HUDEP-2 (cell line): ENCODE results near the gene ZNF512.
"Not testable (repeated sequence)": the region's sequence is repeated elsewhere in the genome, so short reads cannot be mapped to it uniquely, and the experiment has no call there.

Experiments used
- DNase-seq, 76 experiments: peaks; one replicate each; lab custom pipeline; 2025; ENCODE audit not compliant: unreplicated experiment in 76 of 76; lab: John Stamatoyannopoulos, UW

Gene ZNF512

GRCh38 chr2:27628767-27629709, 46.2 kb downstream of the ZNF512 start, which contains the start of the genes CCDC121 and GPN1:
TSS of gene CCDC121 (minus strand) at chr2:27629012. CDS start at chr2:27627799, 1,213 bp downstream.
TSS of gene GPN1 (plus strand) at chr2:27629050. CDS start at chr2:27629059, 9 bp downstream.
- DNase-seq = peak in 74 of 76 experiments; percentile 15 to 94 (median 81)

DNA sequence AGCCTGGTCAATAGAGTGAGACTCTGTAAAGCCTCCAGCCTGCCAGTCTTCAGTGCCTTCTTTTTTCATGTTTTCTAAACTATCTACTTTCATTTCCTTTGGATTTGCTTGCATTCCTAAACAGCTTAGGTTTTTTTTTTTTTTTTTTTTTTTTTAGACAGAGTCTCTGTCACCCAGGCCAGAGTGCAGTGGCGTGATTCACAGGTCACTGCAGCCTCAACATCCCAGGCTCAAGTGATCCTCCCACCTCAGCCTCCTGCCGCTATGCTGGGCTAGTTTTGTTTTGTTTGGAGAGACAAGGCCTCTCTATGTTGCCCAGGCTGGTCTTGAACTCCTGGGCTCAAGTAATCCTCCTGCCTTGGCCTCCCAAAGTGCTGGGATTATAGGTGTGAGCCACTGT, 47.4 kb downstream of the ZNF512 start:
- not testable (repeated sequence) for DNase-seq

GRCh38 chr2:27634291-27634690, 51.4 kb downstream of the ZNF512 start:
- DNase-seq = no peak

GRCh38 chr2:27636766-27637165, 53.9 kb downstream of the ZNF512 start:
- no peak for DNase-seq

DNA sequence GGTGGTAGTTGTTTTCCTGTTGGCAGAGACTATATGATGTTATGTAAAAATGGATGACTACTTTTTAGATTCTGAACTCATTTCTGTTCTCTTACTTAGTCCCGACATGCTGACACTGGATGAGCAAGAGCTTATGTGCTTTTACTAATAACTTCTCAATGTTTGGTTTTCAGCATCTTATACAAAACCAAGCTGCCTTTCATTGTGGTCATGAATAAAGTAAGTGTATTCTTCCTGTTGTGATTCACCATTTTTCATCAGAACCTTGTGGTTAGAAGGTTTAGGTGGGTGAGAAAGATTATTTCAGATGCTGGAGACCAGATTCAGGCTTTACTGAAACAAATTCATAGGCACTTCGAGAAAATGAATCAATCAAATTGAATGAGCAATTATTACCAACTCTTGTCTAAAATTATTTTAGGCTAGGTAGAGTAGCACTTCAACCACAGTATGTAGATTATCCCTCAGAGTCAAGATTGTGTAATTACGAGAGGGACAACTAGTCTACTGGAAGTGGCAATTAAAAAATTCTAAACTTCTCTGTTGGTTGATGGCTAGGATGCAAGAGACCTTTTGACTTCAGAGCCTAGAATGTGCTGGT, 55.3 kb downstream of the ZNF512 start:
- no peak for DNase-seq

GRCh38 chr2:27638709-27639108, 55.9 kb downstream of the ZNF512 start:
- DNase-seq = no peak

- no peak for DNase-seq
Observed at GRCh38 chr2:27640722-27641245, 57.9 kb downstream of the ZNF512 start.

DNA sequence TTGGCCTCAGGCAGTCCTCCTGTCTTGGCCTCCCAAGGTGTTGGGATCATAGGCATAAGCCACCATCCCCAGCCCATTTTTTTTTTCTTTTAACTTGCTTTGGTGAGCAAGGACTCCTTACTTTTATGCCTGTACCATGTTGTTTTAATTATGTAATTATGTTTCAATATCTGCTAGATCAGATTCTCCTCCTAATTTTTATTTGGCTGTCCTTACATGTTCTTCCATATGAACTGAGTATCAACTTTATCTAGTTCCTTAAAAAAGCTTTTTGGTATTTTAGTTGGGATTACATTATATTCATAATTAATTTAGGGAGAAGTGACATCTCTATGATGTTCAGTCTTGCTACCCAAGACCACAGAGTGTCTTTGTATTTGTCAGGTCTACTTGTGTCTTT, 62.4 kb downstream of the ZNF512 start:
- no peak for DNase-seq

- no peak for DNase-seq
Observed at GRCh38 chr2:27647289-27647688, 64.4 kb downstream of the ZNF512 start.

- no peak for DNase-seq
Observed at GRCh38 chr2:27647737-27648136, 64.9 kb downstream of the ZNF512 start.

DNA sequence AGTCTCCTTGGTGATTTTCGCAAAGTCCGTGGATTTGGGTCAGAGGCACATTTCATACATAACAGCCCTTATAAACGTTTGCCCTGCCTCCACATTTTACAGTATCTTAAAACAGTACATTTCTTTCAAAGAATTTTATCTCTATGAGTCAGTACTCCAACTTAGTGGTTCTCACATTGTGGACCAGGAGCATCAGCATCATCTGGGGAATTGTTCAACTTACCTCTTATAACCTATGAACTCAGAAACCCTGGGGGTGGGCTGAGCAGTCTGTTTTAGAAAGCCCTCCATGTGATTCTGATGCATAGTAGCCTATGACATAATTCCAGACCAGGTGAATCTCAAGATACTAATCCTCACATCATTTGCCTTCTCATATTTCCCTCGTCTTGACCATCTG, 68.2 kb downstream of the ZNF512 start:
- no peak for DNase-seq

- DNase-seq = no peak
Observed at GRCh38 chr2:27652341-27652740, 69.5 kb downstream of the ZNF512 start.

GRCh38 chr2:27652790-27653189, 69.9 kb downstream of the ZNF512 start:
- no peak for DNase-seq

DNA sequence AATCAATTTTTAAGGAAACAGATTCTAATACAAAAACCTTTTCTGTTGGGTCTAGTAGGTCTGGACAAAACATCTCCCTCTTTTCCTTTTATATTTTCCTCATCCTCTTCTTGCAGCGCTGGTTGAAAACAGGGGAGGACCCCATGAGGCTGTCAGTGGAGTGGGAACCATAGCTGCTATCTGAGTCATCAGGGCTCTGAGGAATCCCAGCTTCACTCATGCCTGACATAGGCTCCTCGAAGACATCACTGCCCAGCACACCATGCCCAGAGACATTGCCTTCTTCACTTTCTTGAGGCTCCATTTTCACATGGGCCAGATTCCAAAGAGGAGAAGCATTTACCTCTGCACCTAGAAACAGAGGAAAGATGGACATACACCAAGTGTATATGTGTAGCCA, 70.6 kb downstream of the ZNF512 start:
- no peak for DNase-seq

- no peak for DNase-seq
Observed at GRCh38 chr2:27655155-27655951, 72.5 kb downstream of the ZNF512 start.

DNA sequence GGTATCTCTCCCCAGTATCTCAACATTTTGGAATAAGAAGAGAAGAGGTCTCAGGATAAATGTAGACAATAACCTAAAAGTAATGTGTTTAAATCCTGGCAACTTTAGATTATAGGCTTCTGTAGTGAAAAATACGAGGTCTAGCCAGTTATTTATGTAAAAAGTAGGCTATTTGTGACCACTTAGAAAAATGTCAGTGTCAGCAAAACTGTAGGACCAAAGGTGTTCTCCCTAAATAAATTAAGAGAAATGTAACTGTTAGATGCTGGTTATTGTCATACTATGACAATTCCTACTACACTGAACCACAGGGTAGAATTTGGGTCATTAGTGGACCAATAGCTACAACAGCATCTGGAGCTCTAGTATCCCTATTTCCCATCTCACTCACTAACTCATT, 78.5 kb downstream of the ZNF512 start:
- DNase-seq = no peak

DNA sequence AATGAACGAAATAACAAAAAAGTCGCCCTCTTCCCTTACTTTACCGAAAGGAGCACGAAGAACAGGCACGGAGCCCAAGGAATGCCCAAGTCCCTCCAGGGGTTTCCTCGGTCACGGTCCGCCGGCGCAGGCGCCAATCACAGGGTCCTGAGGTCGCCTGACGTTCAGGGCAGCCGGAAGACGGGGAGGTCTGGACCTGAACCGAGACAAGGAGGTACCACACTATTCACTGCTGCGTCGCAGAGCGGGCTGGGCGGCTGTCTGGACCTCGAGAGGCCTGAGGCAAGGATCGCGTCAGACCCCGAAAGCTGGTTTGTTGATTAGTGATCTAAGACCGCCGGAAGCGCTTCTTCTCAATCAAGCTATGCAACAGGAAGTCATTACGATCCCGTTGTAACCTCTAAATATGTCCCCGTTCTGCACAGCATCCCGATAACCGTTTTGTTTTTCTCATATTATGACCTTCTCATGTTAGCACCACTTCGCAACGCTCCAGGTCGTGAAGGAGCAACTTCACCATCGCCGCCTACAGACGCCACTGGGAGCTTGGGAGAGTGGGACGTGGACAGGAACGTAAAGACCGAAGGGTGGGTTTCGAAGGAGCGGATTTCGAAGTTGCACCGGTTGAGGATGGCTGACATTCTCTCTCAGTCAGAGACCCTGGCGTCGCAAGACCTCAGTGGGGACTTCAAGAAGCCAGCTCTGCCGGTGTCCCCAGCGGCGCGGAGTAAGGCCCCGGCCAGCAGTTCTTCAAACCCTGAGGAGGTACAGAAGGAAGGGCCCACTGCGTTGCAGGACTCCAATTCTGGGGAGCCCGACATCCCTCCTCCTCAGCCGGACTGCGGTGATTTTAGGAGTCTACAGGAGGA, 80.7 kb downstream of the ZNF512 start, which contains the start of the genes SLC4A1AP and SUPT7L:
Gene SLC4A1AP, plus strand, starts transcription at position 605 of the 869 bp plus-strand sequence. Its CDS starts 26 bp downstream, at position 631.
Gene SUPT7L, minus strand, starts transcription at position 330 of the 869 bp plus-strand sequence. CDS start 1,422 bp downstream, outside the sequence.
- peak in 75 of 76 experiments; percentile 8 to 91 (median 64) for DNase-seq

DNA sequence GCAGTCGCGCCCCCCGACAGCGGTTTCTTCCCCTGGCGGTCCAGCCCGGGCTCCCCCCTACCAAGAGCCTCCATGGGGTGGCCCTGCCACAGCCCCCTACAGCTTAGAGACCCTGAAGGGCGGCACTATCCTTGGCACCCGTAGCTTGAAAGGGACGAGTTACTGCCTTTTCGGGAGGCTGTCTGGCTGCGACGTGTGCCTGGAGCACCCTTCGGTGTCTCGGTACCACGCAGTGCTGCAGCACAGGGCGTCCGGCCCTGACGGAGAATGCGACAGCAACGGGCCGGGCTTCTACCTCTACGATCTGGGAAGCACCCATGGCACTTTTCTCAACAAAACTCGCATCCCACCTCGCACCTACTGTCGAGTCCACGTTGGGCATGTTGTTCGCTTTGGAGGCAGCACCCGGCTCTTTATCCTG, 81.3 kb downstream of the ZNF512 start:
- peak in 1 of 76 experiments; percentile 26 for DNase-seq

DNA sequence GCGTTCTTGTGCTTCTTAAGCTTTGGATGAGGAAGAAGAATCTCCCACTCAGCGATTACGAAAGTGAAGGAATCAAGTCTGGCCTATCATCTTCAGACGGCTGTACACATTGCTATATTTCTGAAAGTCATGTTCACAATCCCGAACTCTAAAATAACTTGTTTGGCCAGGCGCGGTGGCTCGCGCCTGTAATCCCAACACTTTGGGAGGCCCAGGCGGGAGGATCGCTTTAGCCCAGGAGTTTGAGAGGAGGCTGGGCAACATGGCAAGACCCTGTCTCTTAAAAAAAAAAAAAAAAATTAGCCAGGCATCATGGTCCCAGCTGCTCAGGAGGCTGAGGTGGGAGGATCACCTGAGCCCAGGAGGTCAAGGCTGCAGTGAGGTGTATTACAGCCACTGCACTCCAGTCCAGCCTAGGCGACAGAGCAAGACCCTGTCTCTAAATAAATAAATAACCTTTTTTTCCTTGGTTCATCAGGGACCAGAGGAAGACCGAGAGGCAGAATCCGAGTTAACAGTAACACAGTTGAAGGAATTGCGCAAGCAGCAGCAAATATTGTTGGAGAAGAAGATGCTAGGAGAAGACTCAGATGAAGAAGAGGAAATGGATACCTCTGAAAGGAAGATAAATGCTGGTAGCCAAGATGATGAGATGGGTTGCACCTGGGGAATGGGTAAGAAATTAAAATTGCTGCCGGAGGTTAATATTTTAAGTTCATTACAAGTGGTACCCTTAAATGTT, 82.0 kb downstream of the ZNF512 start:
- no peak for DNase-seq
